ENCODE results near the gene CRTC2. TPM values are rescaled to one million over a fixed set of nuclear protein-coding genes. Genes with fewer than 3 reads are reported as not detected.

CRTC2 gene
- total RNA-seq, 4 donors from 2014 or later, result 17.4 to 43.7 (median 23.4) TPM

DNA sequence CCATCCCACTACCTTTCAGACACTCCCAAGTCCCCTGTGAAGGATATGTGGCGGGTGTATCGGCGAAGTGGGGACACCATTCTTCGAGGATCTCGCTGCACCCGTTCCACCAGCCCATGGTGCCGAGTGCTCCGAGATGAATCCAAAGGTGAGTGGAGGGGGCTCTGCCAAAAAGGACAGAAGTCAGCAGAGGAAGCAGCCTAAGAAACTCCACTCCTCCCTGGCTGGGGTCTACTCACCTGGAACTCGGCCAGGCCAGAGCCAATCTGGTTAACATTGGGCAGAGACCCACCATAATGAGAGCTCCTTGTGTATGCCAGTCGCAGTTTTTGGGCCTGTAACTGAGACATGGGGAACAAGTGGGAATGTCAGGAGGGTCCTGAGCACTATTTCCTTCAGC, 3.6 kb downstream of the CRTC2 start:
- WGBS, 2 donors, result 89 to 94% methylated on average over 10 of the region's 10 CpGs
- Histone ChIP-seq H3K27ac (no peak overlapping the region), H3K9me3 (no peaks in the 10 kb centered on the region)

DNA sequence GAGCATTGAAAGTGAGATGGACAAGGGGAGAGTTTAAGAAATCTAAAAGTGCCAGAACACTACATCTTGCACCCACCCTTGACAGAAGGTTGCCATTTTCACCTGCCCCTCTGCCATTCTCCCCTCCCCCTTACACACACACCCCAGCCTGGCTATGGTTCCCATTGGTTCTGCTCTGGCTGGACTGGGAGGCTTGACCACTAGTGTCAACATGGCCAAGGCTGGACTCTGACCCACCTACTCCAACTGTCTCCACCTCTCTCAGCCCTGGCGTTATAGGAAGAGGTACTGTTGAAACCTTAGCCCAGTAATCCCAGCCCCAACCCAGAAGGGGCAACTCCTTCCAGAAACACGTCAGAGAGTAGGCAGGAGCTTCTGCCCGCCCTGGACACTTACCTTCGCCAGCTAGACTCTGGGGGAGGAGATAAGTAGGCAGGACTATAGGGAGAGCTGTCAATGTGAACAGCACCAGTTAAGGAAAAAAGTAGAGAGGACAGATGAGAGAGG, 4.5 kb downstream of the CRTC2 start:
- Histone ChIP-seq H3K9me3 (no peaks in the 10 kb centered on the region), H3K4me3 (no peak overlapping the region), H3K27me3 (no peaks in the 10 kb centered on the region), H3K4me1 (peaks cover 0 to 38% (median 20%) of the 10 kb centered on the region in 4 donors), H3K36me3 (peaks cover 0 to 59% (median 25%) of the 10 kb centered on the region in 3 donors), H3K27ac (no peak overlapping the region)
- no peak for DNase-seq (ENCODE audit: low spot score in 2 of 2)
- 69 to 85% methylated on average over 4 of the region's 4 CpGs for WGBS, 2 donors
- TF ChIP-seq POLR2A (IDR thresholded peaks at IDR 0.05), result no peak
- TF ChIP-seq, protein P1, sequence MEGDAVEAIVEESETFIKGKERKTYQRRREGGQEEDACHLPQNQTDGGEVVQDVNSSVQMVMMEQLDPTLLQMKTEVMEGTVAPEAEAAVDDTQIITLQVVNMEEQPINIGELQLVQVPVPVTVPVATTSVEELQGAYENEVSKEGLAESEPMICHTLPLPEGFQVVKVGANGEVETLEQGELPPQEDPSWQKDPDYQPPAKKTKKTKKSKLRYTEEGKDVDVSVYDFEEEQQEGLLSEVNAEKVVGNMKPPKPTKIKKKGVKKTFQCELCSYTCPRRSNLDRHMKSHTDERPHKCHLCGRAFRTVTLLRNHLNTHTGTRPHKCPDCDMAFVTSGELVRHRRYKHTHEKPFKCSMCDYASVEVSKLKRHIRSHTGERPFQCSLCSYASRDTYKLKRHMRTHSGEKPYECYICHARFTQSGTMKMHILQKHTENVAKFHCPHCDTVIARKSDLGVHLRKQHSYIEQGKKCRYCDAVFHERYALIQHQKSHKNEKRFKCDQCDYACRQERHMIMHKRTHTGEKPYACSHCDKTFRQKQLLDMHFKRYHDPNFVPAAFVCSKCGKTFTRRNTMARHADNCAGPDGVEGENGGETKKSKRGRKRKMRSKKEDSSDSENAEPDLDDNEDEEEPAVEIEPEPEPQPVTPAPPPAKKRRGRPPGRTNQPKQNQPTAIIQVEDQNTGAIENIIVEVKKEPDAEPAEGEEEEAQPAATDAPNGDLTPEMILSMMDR (IDR thresholded peaks at IDR 0.05), result no peak
- TF ChIP-seq EP300 (IDR thresholded peaks at IDR 0.05), result no peak

More for the DNA sequence above, 3.6 kb downstream of the CRTC2 start:
- Histone ChIP-seq H3K27me3 (no peaks in the 10 kb centered on the region), H3K36me3 (peaks cover 0 to 56% (median 19%) of the 10 kb centered on the region in 3 donors), H3K4me3 (no peak overlapping the region), H3K4me1 (peaks cover 0 to 47% (median 22%) of the 10 kb centered on the region in 4 donors)
- no peak for TF ChIP-seq POLR2A (IDR thresholded peaks at IDR 0.05)
- no peak for TF ChIP-seq EP300 (IDR thresholded peaks at IDR 0.05)
- TF ChIP-seq, protein P1 (IDR thresholded peaks at IDR 0.05), result no peak
- DNase-seq (ENCODE audit: low spot score in 2 of 2), result no peak

DNA sequence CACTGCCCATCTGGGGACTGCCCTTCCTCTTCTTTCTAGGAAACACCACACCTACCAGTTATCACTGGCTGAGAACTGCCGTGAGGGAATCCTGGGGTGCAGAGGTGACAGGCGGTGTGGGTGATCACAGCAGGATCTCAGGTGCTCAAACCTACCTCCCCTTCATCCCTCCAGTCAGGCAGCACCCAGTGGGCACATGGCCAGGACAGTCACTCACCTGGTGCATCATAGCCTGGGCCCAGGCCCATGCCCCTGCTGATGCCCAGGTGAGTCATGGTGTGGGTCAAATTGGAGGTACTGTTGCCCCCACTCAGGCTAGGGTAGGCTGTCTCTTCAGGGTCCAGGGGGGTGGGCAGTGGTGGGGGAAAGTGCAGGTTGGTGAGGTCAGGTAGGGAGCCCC, 6.6 kb downstream of the CRTC2 start:
- WGBS, 2 donors, result 85 to 90% methylated on average over 2 of the region's 2 CpGs
- Histone ChIP-seq H3K27me3 (no peaks in the 10 kb centered on the region), H3K4me1 (peaks cover 0 to 32% (median 14%) of the 10 kb centered on the region in 4 donors), H3K4me3 (no peak overlapping the region), H3K36me3 (peaks cover 3 to 75% (median 27%) of the 10 kb centered on the region in 3 donors), H3K9me3 (no peaks in the 10 kb centered on the region), H3K27ac (no peak overlapping the region)
- no peak for DNase-seq (ENCODE audit: low spot score in 2 of 2)
- TF ChIP-seq EP300 (IDR thresholded peaks at IDR 0.05) (no peak), POLR2A (IDR thresholded peaks at IDR 0.05) (no peak)
- TF ChIP-seq, protein P1 (IDR thresholded peaks at IDR 0.05), result no peak

DNA sequence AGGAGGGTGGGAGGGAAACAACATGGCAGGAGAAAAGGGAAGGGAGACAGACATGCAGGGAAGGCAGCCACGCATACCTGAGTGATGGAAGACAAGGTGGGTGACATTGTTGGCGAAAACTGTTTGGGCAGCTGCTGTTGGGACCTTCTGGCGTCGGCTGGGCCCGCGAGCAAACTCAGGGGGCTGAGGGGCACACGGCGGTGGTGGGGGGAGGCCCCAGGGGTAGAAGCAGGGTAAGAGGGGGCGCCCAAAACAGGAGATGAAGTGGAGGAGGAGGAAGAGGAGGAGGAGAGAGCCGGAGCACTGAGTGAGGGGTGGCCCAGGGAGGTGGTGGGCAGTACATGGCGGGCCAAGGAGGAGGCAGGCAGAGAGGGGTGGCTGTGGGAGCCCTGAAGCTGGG, 7.2 kb downstream of the CRTC2 start:
- no peak overlapping the region for H3K4me3 ChIP-seq
- no peak overlapping the region for H3K27ac ChIP-seq
- TF ChIP-seq, protein P1 (IDR thresholded peaks at IDR 0.05), result no peak
- no peak for TF ChIP-seq POLR2A (IDR thresholded peaks at IDR 0.05)
- no peak for TF ChIP-seq EP300 (IDR thresholded peaks at IDR 0.05)
- no peak for DNase-seq (ENCODE audit: low spot score in 2 of 2)
- 95% methylated on average over 11 of the region's 11 CpGs for WGBS, 2 donors
- peaks cover 3 to 75% (median 27%) of the 10 kb centered on the region in 3 donors for H3K36me3 ChIP-seq
- no peaks in the 10 kb centered on the region for H3K27me3 ChIP-seq
- H3K9me3 ChIP-seq, result no peaks in the 10 kb centered on the region
- peaks cover 0 to 28% (median 10%) of the 10 kb centered on the region in 4 donors for H3K4me1 ChIP-seq

GRCh38 chr1:153946622-153947241, 11.7 kb downstream of the CRTC2 start, which contains the start of gene DENND4B:
TSS of gene DENND4B (minus strand) at chr1:153946718. CDS start at chr1:153944374, 2,344 bp downstream.
- Histone ChIP-seq H3K4me3 (peak within 1 kb of the TSS; percentile 65 to 94 (median 82)), H3K4me1 (peaks cover 0 to 29% (median 14%) of the 10 kb centered on the region in 4 donors), H3K27me3 (no peaks in the 10 kb centered on the region), H3K9me3 (no peaks in the 10 kb centered on the region), H3K36me3 (peaks cover 3 to 57% (median 20%) of the 10 kb centered on the region in 3 donors), H3K27ac (peak within 1 kb of the TSS; percentile 91 to 99 (median 96))
- peak; percentile 54 to 65 for DNase-seq (ENCODE audit: low spot score in 2 of 2)
- TF ChIP-seq, protein P1 (IDR thresholded peaks at IDR 0.05), result peak; percentile 93 to 99 (median 99)
- TF ChIP-seq POLR2A (IDR thresholded peaks at IDR 0.05) (no peak), EP300 (IDR thresholded peaks at IDR 0.05) (peak in 1 of 2 donors; percentile 52)
- 18 to 26% methylated on average over 8 to 14 of the region's 28 CpGs for WGBS, 2 donors
